Peyer's patch (tissue), 4 donors: ENCODE results near the gene MAPKAPK3.

ENCODE experiments used
- CTCF ChIP-seq, 6 experiments: fragments of 450-650 bp in 4 of 6; fragments of 200-600 bp in 2 of 6; sonication (generic) in 1 of 6; IDR thresholded peaks; one replicate each; pipeline ENCODE4 v1.5.1; 2017 to 2019; ENCODE audit warnings: antibody characterized with exemption in 6 of 6, mild to moderate bottlenecking in 3 of 6, moderate library complexity in 1 of 6
- POLR2A ChIP-seq, 2 donors: fragments of 450-650 bp; IDR thresholded peaks; one replicate each; pipeline ENCODE4 v1.5.1; 2017; ENCODE audit warnings: antibody characterized with exemption in 2 of 2, mild to moderate bottlenecking in 2 of 2, moderate library complexity in 2 of 2

- no peak for TF ChIP-seq CTCF (IDR thresholded peaks at IDR 0.05)
- no peak for TF ChIP-seq POLR2A (IDR thresholded peaks at IDR 0.05)
These were observed 10.4 kb upstream of the MAPKAPK3 start for GRCh38 chr3:50606596-50606995.
